Heart left ventricle (tissue), 16 donors: ENCODE data around the gene STX8. TPM values are rescaled to one million over a fixed set of nuclear protein-coding genes. Genes with fewer than 3 reads are reported as not detected.

Source experiments
- ATAC-seq, 4 donors: fragments of 200-7000 bp; cut with Tn5 transposase; one replicate each; pipeline ENCODE4 v1.9.1; 2020 to 2022; ENCODE audit warnings: moderate library complexity in 4 of 4, mild to moderate bottlenecking in 3 of 4, moderate number of reproducible peaks in 1 of 4
- DNase-seq, 5 donors: peaks; one replicate each; pipeline ENCODE4 v3.0.0-alpha.2; 2020
- H3K27ac ChIP-seq, 12 donors: fragments of 200-600 bp; sonication (generic) in 4 of 12; one replicate each; pipeline versions ENCODE4 v1.5.0 to v1.8.0; 2016 to 2022; ENCODE audit warnings: mild to moderate bottlenecking in 2 of 12
- H3K27me3 ChIP-seq, 9 donors: fragments of 200-600 bp; sonication (generic) in 2 of 9; one replicate each; pipeline versions ENCODE4 v1.5.1 to v1.8.0; 2016 to 2022; ENCODE audit warnings: mild to moderate bottlenecking in 3 of 9
- H3K36me3 ChIP-seq, 9 donors: fragments of 200-600 bp; sonication (generic) in 2 of 9; one replicate each; pipeline versions ENCODE4 v1.5.0 to v1.8.0; 2018 to 2022; ENCODE audit warnings: mild to moderate bottlenecking in 2 of 9
- H3K4me1 ChIP-seq, 12 donors: fragments of 200-600 bp; sonication (generic) in 4 of 12; one replicate each; pipeline versions ENCODE4 v1.5.0 to v1.8.0; 2016 to 2022; ENCODE audit warnings: mild to moderate bottlenecking in 3 of 12
- H3K4me3 ChIP-seq, 12 donors: fragments of 200-600 bp; sonication (generic) in 4 of 12; one replicate each; pipeline versions ENCODE4 v1.5.0 to v1.8.0; 2017 to 2022; ENCODE audit warnings: mild to moderate bottlenecking in 9 of 12, moderate library complexity in 4 of 12
- H3K9me3 ChIP-seq, 12 donors: fragments of 200-600 bp; sonication (generic) in 4 of 12; one replicate each; pipeline versions ENCODE4 v1.5.0 to v1.8.0; 2016 to 2022; ENCODE audit warnings: mild to moderate bottlenecking in 1 of 12
- CTCF ChIP-seq, 12 donors: fragments of 200-600 bp; sonication (generic) in 4 of 12; IDR thresholded peaks; one replicate each; pipeline versions ENCODE4 v1.5.0 to v1.8.0; 2018 to 2022; ENCODE audit warnings: antibody characterized with exemption in 12 of 12, mild to moderate bottlenecking in 5 of 12
- POLR2A ChIP-seq, 2 donors: fragments of 450-650 bp; IDR thresholded peaks; one replicate each; pipeline ENCODE4 v1.6.1; 2017; ENCODE audit warnings: antibody characterized with exemption in 2 of 2, mild to moderate bottlenecking in 2 of 2, moderate library complexity in 2 of 2
- WGBS, 4 donors: extraction: QIAGEN DNeasy Blood & Tissue Kit in 2 of 4; methylation state at CpG; one replicate each; pipeline versions ENCODE4 v1.1.5 to v1.1.7; 2013 to 2018; 5-methylcytosine and 5-hydroxymethylcytosine counted together
- intact Hi-C, 10 donors: fragments of 100-400 bp; cut with DNase I; formaldehyde crosslinking; loops; one replicate each; pipeline versions ENCODE4 v1.11.1 to v1.14.2; 2022
- polyA plus RNA-seq, 2 donors: library from polyadenylated mRNA; stranded (reverse); fragments of 200-250 nt; gene quantifications; one replicate each; pipeline ENCODE4 v1.2.3, GENCODE V29; 2013
- total RNA-seq, 9 donors: library from RNA; depleted of rRNA in 2 of 9; stranded (reverse); fragments of >200 nt in 2 of 9; fragmentation: NEBNext Ultra II Directional in 3 of 9; extraction: Animal tissue kit (Norgen Biotek cat#: 25700) in 3 of 9; gene quantifications; one replicate each; pipeline versions ENCODE4 v1.1.0 to v1.2.4, GENCODE V29; 2016 to 2023
- donor health status: ischemic (EF 13 %, LVEDD 7.1; RV severe dilation, severe dysfunction).
- donor health status: healthy with polysubstance abuse.
- donor health status: DM: no; HTN: yes; CAD: no.
- donor health status: DM: no; HTN: no; CAD: no.
- donor health status: ischemic (EF 25% LVEDD 6.9; RV normal size, moderate dysfunction).
- donor health status: ischemic (EF 25% LVEDD 5.7; RV mildly dilated, moderate dysfunction).
- donor health status: healthy.
- donor health status: DM: yes; HTN: yes; CAD: no.
- donor health status: ischemic (EF 35%, LVEDD 5.7; RV mildly dilated, moderate dysfunction).
- donor health status: nonischemic (EF 11% LVEDD 7.7; RV severe dilation, severe dysfunction).
- donor health status: DM: yes; HTN: yes; CAD: no.
- donor health status: PGD.
- donor health status: ischemic (EF 29% LVEDD 5.4; RV normal size, mild dysfunction).
- donor health status: nonischemic (EF 23%, LVEDD 6.1; RV moderate dilation, normal function).

STX8 gene
- total and polyA plus RNA-seq, 11 donors: 43.2 to 86.0 (median 62.3) TPM

- ATAC-seq: no peak
- Histone ChIP-seq H3K36me3 (peaks cover 0 to 6% (median 0%) of the 10 kb centered on the region in 9 donors), H3K4me1 (no peaks in the 10 kb centered on the region), H3K9me3 (no peaks in the 10 kb centered on the region), H3K27me3 (no peaks in the 10 kb centered on the region), H3K27ac (no peak overlapping the region), H3K4me3 (no peak overlapping the region)
- intact Hi-C loops: loop anchor here in 4 of 10 donors (10.0 kb wide), 1 partner anchor 233 kb away; no protein-coding TSS in a partner anchor
- no peak for DNase-seq
- 69 to 81% (median 78%) methylated on average over 3 of the region's 3 CpGs for WGBS, 4 donors
- TF ChIP-seq POLR2A (IDR thresholded peaks at IDR 0.05) (no peak), CTCF (IDR thresholded peaks at IDR 0.05) (no peak)
Observed at GRCh38 chr17:9527788-9528187, 47.8 kb downstream of the STX8 start.

- ATAC-seq (peak in 3 of 4 donors; percentile 69 to 74 (median 74)), DNase-seq (peak in 1 of 5 donors; percentile 16)
- H3K9me3 ChIP-seq: no peaks in the 10 kb centered on the region
- no peaks in the 10 kb centered on the region for H3K36me3 ChIP-seq
- intact Hi-C loops: loop anchor here in 9 of 10 donors (2.0 to 10.0 kb wide), 5 partner anchors 227 to 531 kb away; no protein-coding TSS in a partner anchor
- TF ChIP-seq CTCF (IDR thresholded peaks at IDR 0.05) (peak; percentile 9 to 65 (median 48)), POLR2A (IDR thresholded peaks at IDR 0.05) (no peak)
- no peaks in the 10 kb centered on the region for H3K27me3 ChIP-seq
- 48 to 71% (median 54%) methylated on average over 4 of the region's 4 CpGs for WGBS, 4 donors
- no peak overlapping the region for H3K27ac ChIP-seq
- H3K4me1 ChIP-seq: peaks cover 0 to 18% (median 4%) of the 10 kb centered on the region in 12 donors
- H3K4me3 ChIP-seq: no peak overlapping the region
Observed at GRCh38 chr17:9522074-9522473, 53.5 kb downstream of the STX8 start.

GRCh38 chr17:9521062-9521461, 54.6 kb downstream of the STX8 start:
- ATAC-seq (no peak), DNase-seq (no peak)
- Histone ChIP-seq H3K4me3 (no peak overlapping the region), H3K36me3 (no peaks in the 10 kb centered on the region), H3K9me3 (no peaks in the 10 kb centered on the region), H3K27me3 (no peaks in the 10 kb centered on the region), H3K4me1 (peaks cover 0 to 18% (median 4%) of the 10 kb centered on the region in 12 donors), H3K27ac (no peak overlapping the region)
- 57 to 67% (median 64%) methylated on average over 4 of the region's 4 CpGs for WGBS, 4 donors
- TF ChIP-seq POLR2A (IDR thresholded peaks at IDR 0.05) (no peak), CTCF (IDR thresholded peaks at IDR 0.05) (no peak)
- intact Hi-C loops: loop anchor here (2.0 to 10.0 kb wide), 5 partner anchors 226 to 529 kb away; no protein-coding TSS in a partner anchor

- 64 to 74% (median 69%) methylated on average over 4 of the region's 4 CpGs for WGBS, 4 donors
- no peak overlapping the region for H3K27ac ChIP-seq
- intact Hi-C loops: loop anchor here (2.0 to 10.0 kb wide), 5 partner anchors 226 to 528 kb away; no protein-coding TSS in a partner anchor
- ATAC-seq (no peak), DNase-seq (no peak)
- H3K4me1 ChIP-seq: peaks cover 0 to 18% (median 4%) of the 10 kb centered on the region in 12 donors
- H3K4me3 ChIP-seq: no peak overlapping the region
- H3K9me3 ChIP-seq: no peaks in the 10 kb centered on the region
- H3K27me3 ChIP-seq: no peaks in the 10 kb centered on the region
- no peak for TF ChIP-seq CTCF (IDR thresholded peaks at IDR 0.05)
- H3K36me3 ChIP-seq: no peaks in the 10 kb centered on the region
Observed at GRCh38 chr17:9520649-9521048, 55.0 kb downstream of the STX8 start.
